K562 treated with DMSO at 1 percent for 12 hours (cell line): ENCODE results near the gene FGF1. TPM values are rescaled to one million over a fixed set of nuclear protein-coding genes. Genes with fewer than 3 reads are reported as not detected.

Experiments
- total RNA-seq: library from RNA; unstranded; fragments of 300-600 nt; gene quantifications from 2 replicates; pipeline ENCODE4 v1.2.3, GENCODE V29; 2022; ENCODE audit not compliant: insufficient read depth

Gene FGF1
- total RNA-seq = not detected in 2 replicates

GRCh38 chr5:142685418-142686209 lies at the start of gene FGF1:
Gene FGF1 (minus strand): TSS chr5:142686090. CDS start chr5:142614127, 71,963 bp downstream.

Other genes with a start within 250 kb of the FGF1 start
- gene ARHGAP26, start 84.3 kb upstream of the FGF1 start, total RNA-seq = 0.13 and 4.1 TPM in 2 replicates